Measurements from ENCODE around the gene ARAF.
A peak's percentile ranks its signal among the peaks of the same experiment; 100 is the strongest.

Gene ARAF

DNA sequence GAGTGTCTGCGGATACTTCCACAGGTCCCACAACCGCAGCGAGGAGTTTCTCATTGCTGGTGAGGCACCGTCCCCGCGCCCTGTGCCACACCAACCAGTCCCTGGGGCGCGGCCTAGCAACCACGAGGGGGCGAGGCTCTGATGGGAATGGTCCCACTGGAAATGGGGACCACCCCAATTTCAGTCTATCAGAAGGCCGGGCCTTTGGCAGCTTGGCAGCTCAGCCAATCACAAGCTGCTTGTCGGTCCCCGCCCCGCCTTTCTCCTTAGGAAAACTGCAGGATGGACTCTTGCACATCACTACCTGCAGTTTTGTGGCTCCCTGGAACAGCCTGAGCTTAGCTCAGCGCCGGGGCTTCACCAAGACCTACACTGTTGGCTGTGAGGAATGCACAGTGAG lies 24.3 kb downstream of the ARAF start:
- H3K4me3 ChIP-seq (replicated peaks in 1 of 2; ENCODE audit: low read depth in 2 of 2, low read length in 2 of 2) = peak overlapping the region; percentile 67 to 74
- DNase-seq (ENCODE audit: low read depth in 2 of 2) = peak in 1 of 2 donors; percentile 50
- no peak for TF ChIP-seq CTCF (IDR thresholded peaks at IDR 0.05; ENCODE audit: low read depth, low read length)

DNA sequence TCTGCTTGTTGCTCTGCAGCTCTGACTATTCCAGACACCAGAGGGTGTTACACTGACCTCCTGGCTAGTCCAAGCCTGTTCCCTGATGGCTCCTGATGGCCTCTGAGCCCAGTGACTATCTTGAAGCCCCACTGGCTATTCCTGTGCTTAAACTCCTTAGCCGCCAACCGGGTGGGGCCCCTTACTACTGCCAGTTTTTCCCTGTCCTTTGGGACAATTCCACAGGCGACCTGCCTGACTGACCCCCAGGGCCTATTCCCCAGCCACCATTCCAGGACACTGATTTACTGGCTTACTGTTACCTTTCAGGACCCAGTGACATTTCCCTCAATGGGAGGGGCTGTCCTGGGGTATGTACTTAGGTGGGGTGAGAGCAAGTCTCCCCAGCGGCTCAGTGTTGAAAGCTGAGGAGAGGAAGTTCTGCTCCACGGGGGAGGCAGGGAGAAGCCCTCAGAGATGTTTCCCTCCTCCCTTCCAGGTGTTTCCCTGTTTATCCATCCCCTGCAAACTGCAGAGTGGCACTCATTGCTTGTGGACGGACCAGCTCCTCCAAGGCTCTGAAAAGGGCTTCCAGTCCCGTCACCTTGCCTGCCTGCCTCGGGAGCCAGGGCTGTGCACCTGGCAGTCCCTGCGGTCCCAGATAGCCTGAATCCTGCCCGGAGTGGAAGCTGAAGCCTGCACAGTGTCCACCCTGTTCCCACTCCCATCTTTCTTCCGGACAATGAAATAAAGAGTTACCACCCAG lies 25.2 kb downstream of the ARAF start:
- DNase-seq (ENCODE audit: low read depth in 2 of 2) = no peak
- no peak for TF ChIP-seq CTCF (IDR thresholded peaks at IDR 0.05; ENCODE audit: low read depth, low read length)
- H3K4me3 ChIP-seq (replicated peaks in 1 of 2; ENCODE audit: low read depth in 2 of 2, low read length in 2 of 2) = peak overlapping the region; percentile 67 to 74

- DNase-seq (ENCODE audit: low read depth in 2 of 2) = peak; percentile 38 to 46
- TF ChIP-seq CTCF (IDR thresholded peaks at IDR 0.05; ENCODE audit: low read depth, low read length) = no peak
- H3K4me3 ChIP-seq (replicated peaks in 1 of 2; ENCODE audit: low read depth in 2 of 2, low read length in 2 of 2) = no peak overlapping the region
These were observed 26.3 kb downstream of the ARAF start for GRCh38 chrX:47587091-47587891.

GRCh38 chrX:47587906-47588735 lies 27.1 kb downstream of the ARAF start:
- no peak for DNase-seq (ENCODE audit: low read depth in 2 of 2)
- H3K4me3 ChIP-seq (replicated peaks in 1 of 2; ENCODE audit: low read depth in 2 of 2, low read length in 2 of 2) = no peak overlapping the region
- TF ChIP-seq CTCF (IDR thresholded peaks at IDR 0.05; ENCODE audit: low read depth, low read length) = no peak

DNA sequence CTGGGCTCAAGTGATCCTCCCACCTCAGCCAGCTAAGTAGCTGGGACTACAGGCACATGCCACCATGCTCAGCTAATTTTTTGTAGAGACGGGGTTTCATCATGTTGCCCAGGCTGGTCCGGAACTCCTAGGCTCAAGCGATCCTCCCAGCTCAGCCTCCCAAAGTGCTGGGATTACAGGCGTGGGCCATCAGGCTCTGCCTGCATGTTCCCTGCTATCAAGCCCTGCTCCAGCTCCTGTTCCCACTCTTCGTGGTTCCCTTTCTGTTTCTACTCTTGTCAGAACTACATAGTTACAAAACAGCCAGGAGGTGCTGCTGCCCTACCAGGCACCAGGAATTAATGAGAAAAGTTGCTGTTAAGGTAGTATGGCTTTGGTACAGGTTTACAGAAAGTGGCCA lies 30.0 kb downstream of the ARAF start:
- DNase-seq (ENCODE audit: low read depth in 2 of 2) = no peak
- TF ChIP-seq CTCF (IDR thresholded peaks at IDR 0.05; ENCODE audit: low read depth, low read length) = no peak
- no peak overlapping the region for H3K4me3 ChIP-seq (replicated peaks in 1 of 2; ENCODE audit: low read depth in 2 of 2, low read length in 2 of 2)

GRCh38 chrX:47593522-47593921 lies 32.5 kb downstream of the ARAF start:
- no peak for DNase-seq (ENCODE audit: low read depth in 2 of 2)
- no peak for TF ChIP-seq CTCF (IDR thresholded peaks at IDR 0.05; ENCODE audit: low read depth, low read length)
- H3K4me3 ChIP-seq (replicated peaks in 1 of 2; ENCODE audit: low read depth in 2 of 2, low read length in 2 of 2) = no peak overlapping the region

All from cardiac fibroblast (primary cell).